HCT116 (cell line): ENCODE measurements around the gene TTLL6. TPM values are rescaled to one million over a fixed set of nuclear protein-coding genes. Genes with fewer than 3 reads are reported as not detected.

Source experiments
- ATAC-seq: fragments of 200-7000 bp; cut with Tn5 transposase; 2 replicates; pipeline ENCODE4 v1.9.1; 2020; ENCODE audit warnings: mild to moderate bottlenecking, moderate library complexity
- BruUV-seq: library from RNA; stranded (reverse); fragments of 400-500 nt; replicated peaks from 2 replicates; lab custom pipeline; 2021; lab: Mats Ljungman, UMichigan
- CTCF ChIA-PET: fragments of 300-600 bp; sonication (Branson Sonifier 250); formaldehyde crosslinking; loops from one replicate; lab custom pipeline; 2021; ENCODE audit warnings: antibody characterized with exemption; lab: Charles Lee
- POLR2A ChIA-PET: fragments of 300-600, 350-600 bp; sonication (Branson Sonifier 250); formaldehyde crosslinking; loops from one replicate; lab custom pipeline; 2021; ENCODE audit warnings: antibody characterized with exemption; lab: Charles Lee
- RAD21 ChIA-PET, 2 experiments: fragments of 300-600 bp; sonication (Branson Sonifier 250); formaldehyde crosslinking; loops; one replicate each; lab custom pipeline; 2023; ENCODE audit warnings: low total read pairs in 2 of 2; ENCODE audit not compliant: uncharacterized antibody in 2 of 2, unreplicated experiment in 2 of 2, low non-redundant PET in 1 of 2; lab: Charles Lee
- DNase-seq: peaks from one replicate; pipeline ENCODE4 v3.0.0-alpha.2; 2010; ENCODE audit warnings: low read depth, low spot score
- H2AFZ ChIP-seq: fragments of 200-600 bp; shearing (Covaris generic), sonication (generic); 2 replicates; pipeline ENCODE4 v1.6.1; 2017; ENCODE audit warnings: low read depth, mixed run types, mixed read lengths, antibody characterized with exemption, low read length; ENCODE audit not compliant: poor library complexity, severe bottlenecking
- H3K27ac ChIP-seq: 2 replicates; pipeline ENCODE4 v1.5.1; 2012; ENCODE audit warnings: low read depth, low read length
- H3K27me3 ChIP-seq: fragments of 200-600 bp; sonication (generic); 2 replicates; pipeline ENCODE4 v1.6.1; 2016; ENCODE audit warnings: mixed run types, low read length, mixed read lengths; ENCODE audit not compliant: insufficient read depth
- H3K36me3 ChIP-seq, 2 experiments: fragments of 200-500 bp in 1 of 2; fragments of 200-600 bp in 1 of 2; sonication (Bioruptor generic) in 1 of 2; sonication (generic) in 1 of 2; 2 replicates each; pipeline versions ENCODE4 v1.5.1 to v1.6.1; 2014 to 2016; ENCODE audit warnings: low read length in 2 of 2, inconsistent platforms in 1 of 2, mixed read lengths in 1 of 2, mixed run types in 1 of 2; ENCODE audit not compliant: insufficient read depth in 2 of 2, control insufficient read depth in 1 of 2
- H3K4me1 ChIP-seq, 2 experiments: fragments of 200-600 bp in 1 of 2; sonication (generic) in 1 of 2; 2 replicates each; pipeline versions ENCODE4 v1.5.1 to v1.6.1; 2012 to 2017; ENCODE audit warnings: low read length in 2 of 2, inconsistent platforms in 1 of 2, mild to moderate bottlenecking in 1 of 2, mixed read lengths in 1 of 2, mixed run types in 1 of 2, moderate library complexity in 1 of 2; ENCODE audit not compliant: insufficient read depth in 2 of 2, control insufficient read depth in 1 of 2
- H3K4me2 ChIP-seq: fragments of 200-600 bp; sonication (generic); 2 replicates; pipeline ENCODE4 v1.6.1; 2017; ENCODE audit warnings: mixed run types, low read length, mixed read lengths
- H3K4me3 ChIP-seq, 2 experiments: fragments of 200-600 bp in 1 of 2; sonication (generic) in 1 of 2; replicated peaks in 1 of 2; 2 replicates each; pipeline ENCODE4 v1.5.1; 2011 to 2016; ENCODE audit warnings: low read length in 2 of 2, control low read depth in 1 of 2, low read depth in 1 of 2, mild to moderate bottlenecking in 1 of 2, mixed read lengths in 1 of 2, mixed run types in 1 of 2
- H3K79me2 ChIP-seq: fragments of 200-600 bp; sonication (generic); 2 replicates; pipeline ENCODE4 v1.6.1; 2017; ENCODE audit warnings: mild to moderate bottlenecking, mixed run types, low read length, moderate library complexity, mixed read lengths; ENCODE audit not compliant: insufficient read depth
- H3K9ac ChIP-seq: fragments of 200-600 bp; sonication (generic); 2 replicates; pipeline ENCODE4 v1.6.1; 2016; ENCODE audit warnings: low read length, mixed read lengths
- H3K9me2 ChIP-seq: fragments of 200-600 bp; sonication (generic), shearing (Covaris generic); 2 replicates; pipeline ENCODE4 v1.6.1; 2017; ENCODE audit warnings: mixed run types, mild to moderate bottlenecking, moderate library complexity; ENCODE audit not compliant: insufficient read depth
- H3K9me3 ChIP-seq, 2 experiments: fragments of 200-500 bp in 1 of 2; fragments of 200-600 bp in 1 of 2; sonication (Bioruptor generic) in 1 of 2; sonication (generic) in 1 of 2; 2 replicates each; pipeline ENCODE4 v1.6.1; 2014 to 2017; ENCODE audit warnings: low read length in 2 of 2, mixed read lengths in 2 of 2, inconsistent platforms in 1 of 2, low read depth in 1 of 2, mild to moderate bottlenecking in 1 of 2, mixed run types in 1 of 2, moderate library complexity in 1 of 2; ENCODE audit not compliant: control insufficient read depth in 1 of 2, insufficient read depth in 1 of 2
- H4K20me1 ChIP-seq: fragments of 200-600 bp; sonication (generic), shearing (Covaris generic); 2 replicates; pipeline ENCODE4 v1.6.1; 2017; ENCODE audit warnings: mixed run types, mild to moderate bottlenecking, moderate library complexity; ENCODE audit not compliant: insufficient read depth
- CEBPB ChIP-seq: IDR thresholded peaks from 2 replicates; pipeline ENCODE4 v1.6.1; 2012; ENCODE audit warnings: low read depth
- EGR1 ChIP-seq: IDR thresholded peaks from 2 replicates; pipeline ENCODE4 v1.6.1; 2012; ENCODE audit warnings: low read depth
- FOSL1 ChIP-seq: IDR thresholded peaks from 2 replicates; pipeline ENCODE4 v1.6.1; 2012; ENCODE audit warnings: low read depth
- JUND ChIP-seq: IDR thresholded peaks from 2 replicates; pipeline ENCODE4 v1.6.1; 2012
- MAX ChIP-seq: IDR thresholded peaks from 2 replicates; pipeline ENCODE4 v1.6.1; 2012
- POLR2AphosphoS5 ChIP-seq: IDR thresholded peaks from 2 replicates; pipeline ENCODE4 v1.6.1; 2011; ENCODE audit warnings: mild to moderate bottlenecking, low read depth, low read length, moderate library complexity
- REST ChIP-seq: IDR thresholded peaks from 2 replicates; pipeline ENCODE4 v1.6.1; 2012; ENCODE audit warnings: low read depth
- SRF ChIP-seq: IDR thresholded peaks from 2 replicates; pipeline ENCODE4 v1.6.1; 2012; ENCODE audit warnings: low read depth
- YY1 ChIP-seq: IDR thresholded peaks from 2 replicates; pipeline ENCODE4 v1.6.1; 2011; ENCODE audit warnings: low read length, low read depth, moderate library complexity, mild to moderate bottlenecking; ENCODE audit not compliant: insufficient replicate concordance; ENCODE audit errors: extremely low read depth
- intact Hi-C: fragments of 100-400 bp; cut with micrococcal nuclease; formaldehyde crosslinking; loops from 2 replicates; pipeline ENCODE4 v1.10.0; 2022
- total RNA-seq: library from RNA; stranded (reverse); gene quantifications from one replicate; pipeline ENCODE4 v1.2.1, GENCODE V29; 2021; ENCODE audit not compliant: unreplicated experiment
- TF ChIP-seq, protein P1 (sequence below): IDR thresholded peaks from 2 replicates; pipeline ENCODE4 v1.6.1; 2011; ENCODE audit warnings: mild to moderate bottlenecking, low read length, moderate library complexity; ENCODE audit not compliant: insufficient replicate concordance; ENCODE audit errors: extremely low read depth

Gene TTLL6
- total RNA-seq, 1 experiment from 2014 or later = 0.79 TPM

DNA sequence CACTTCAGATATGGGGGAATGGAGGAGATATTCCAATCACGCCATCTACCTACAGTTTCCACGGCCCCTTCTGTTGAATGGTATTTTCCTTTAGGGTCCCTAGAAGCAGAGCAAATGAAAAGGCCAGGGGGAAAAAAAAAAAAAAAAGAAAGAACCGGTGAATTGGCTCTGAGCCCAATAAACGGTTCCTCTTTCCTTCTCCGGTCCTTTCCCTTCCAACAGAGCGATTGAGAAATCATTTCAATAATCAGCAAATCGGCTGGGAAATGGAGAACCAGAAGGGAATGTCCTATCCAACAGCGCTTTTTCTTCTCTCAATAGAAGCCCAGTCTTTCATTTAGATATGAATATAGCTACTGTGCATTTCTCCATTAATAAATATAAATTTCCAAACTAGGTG lies 61.7 kb downstream of the TTLL6 start:
- H3K9me2 ChIP-seq = no peaks in the 10 kb centered on the region
- H3K4me2 ChIP-seq = no peak overlapping the region
- TF ChIP-seq EGR1 (no peak), REST (no peak), YY1 (no peak), JUND (no peak), FOSL1 (no peak), CEBPB (no peak), SRF (no peak), MAX (no peak), POLR2AphosphoS5 (no peak)
- TF ChIP-seq, protein P1, sequence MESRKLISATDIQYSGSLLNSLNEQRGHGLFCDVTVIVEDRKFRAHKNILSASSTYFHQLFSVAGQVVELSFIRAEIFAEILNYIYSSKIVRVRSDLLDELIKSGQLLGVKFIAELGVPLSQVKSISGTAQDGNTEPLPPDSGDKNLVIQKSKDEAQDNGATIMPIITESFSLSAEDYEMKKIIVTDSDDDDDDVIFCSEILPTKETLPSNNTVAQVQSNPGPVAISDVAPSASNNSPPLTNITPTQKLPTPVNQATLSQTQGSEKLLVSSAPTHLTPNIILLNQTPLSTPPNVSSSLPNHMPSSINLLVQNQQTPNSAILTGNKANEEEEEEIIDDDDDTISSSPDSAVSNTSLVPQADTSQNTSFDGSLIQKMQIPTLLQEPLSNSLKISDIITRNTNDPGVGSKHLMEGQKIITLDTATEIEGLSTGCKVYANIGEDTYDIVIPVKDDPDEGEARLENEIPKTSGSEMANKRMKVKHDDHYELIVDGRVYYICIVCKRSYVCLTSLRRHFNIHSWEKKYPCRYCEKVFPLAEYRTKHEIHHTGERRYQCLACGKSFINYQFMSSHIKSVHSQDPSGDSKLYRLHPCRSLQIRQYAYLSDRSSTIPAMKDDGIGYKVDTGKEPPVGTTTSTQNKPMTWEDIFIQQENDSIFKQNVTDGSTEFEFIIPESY = no peak
- DNase-seq (no peak), ATAC-seq (no peak)
- intact Hi-C loops = no loop called here
- H3K79me2 ChIP-seq = no peaks in the 10 kb centered on the region
- peaks cover 0 to 7% of the 10 kb centered on the region in 2 experiments; a peak in 1 of 4 replicates for H3K4me1 ChIP-seq
- H3K36me3 ChIP-seq = no peaks in the 10 kb centered on the region
- CTCF ChIA-PET = interaction anchor here (0.7 kb wide), 1 partner anchor 83 kb away, joined by 3 read pairs; no protein-coding TSS in a partner anchor
- H3K9ac ChIP-seq = no peak overlapping the region
- no peaks in the 10 kb centered on the region for H3K9me3 ChIP-seq
- no peak overlapping the region for H2AFZ ChIP-seq
- H3K27ac ChIP-seq = no peak overlapping the region
- BruUV-seq = no TSS peak
- H4K20me1 ChIP-seq = no peaks in the 10 kb centered on the region
- RAD21 ChIA-PET = interaction anchor here in 1 of 2 experiments (0.6 kb wide), 1 partner anchor 27 kb away, joined by 4 read pairs; the partner anchor contains the start of gene HOXB13
- H3K27me3 ChIP-seq = 0 out of 2 replicates have a peak, but pooled peaks cover 6% of the 10 kb centered on the region
- H3K4me3 ChIP-seq = no peak overlapping the region
- POLR2A ChIA-PET = no interaction called here
